Activated CD4-positive, alpha-beta T cell treated with anti-CD3 and anti-CD28 coated beads, Interleukin-2, amount 10 ng/mL, durations not matched to agents 7 days and 5 days (primary cell): ENCODE measurements around the gene SRL. TPM values are rescaled to one million over a fixed set of nuclear protein-coding genes. Genes with fewer than 3 reads are reported as not detected.

Experiments used
- CTCF ChIA-PET: fragments of 350-600 bp; sonication (Branson Sonifier 250); formaldehyde crosslinking; loops from one replicate; lab custom pipeline; 2021; ENCODE audit warnings: antibody characterized with exemption; lab: Charles Lee
- POLR2A ChIA-PET: fragments of 350-600 bp; sonication (Branson Sonifier 250); formaldehyde crosslinking; loops from one replicate; lab custom pipeline; 2021; ENCODE audit warnings: antibody characterized with exemption; lab: Charles Lee
- DNase-seq: peaks from one replicate; pipeline ENCODE4 v3.0.0-alpha.2; 2020
- H3K27ac Mint-ChIP-seq: one replicate; pipeline ENCODE4 v1.8.0; 2021; ENCODE audit warnings: mild to moderate bottlenecking, moderate library complexity, mixed read lengths
- H3K27me3 Mint-ChIP-seq: one replicate; pipeline ENCODE4 v1.8.0; 2021; ENCODE audit warnings: mixed read lengths
- H3K36me3 Mint-ChIP-seq: one replicate; pipeline ENCODE4 v1.8.0; 2021; ENCODE audit warnings: low read depth, mixed read lengths
- H3K4me1 Mint-ChIP-seq: one replicate; pipeline ENCODE4 v1.8.0; 2021; ENCODE audit warnings: mixed read lengths
- H3K4me3 Mint-ChIP-seq: one replicate; pipeline ENCODE4 v1.8.0; 2021; ENCODE audit warnings: mild to moderate bottlenecking, moderate library complexity, mixed read lengths
- H3K9me3 Mint-ChIP-seq: one replicate; pipeline ENCODE4 v1.8.0; 2021; ENCODE audit warnings: mixed read lengths
- total RNA-seq, 2 experiments: library from RNA; stranded (reverse); gene quantifications; one replicate each; pipeline ENCODE4 v1.2.3, GENCODE V29; 2021

SRL gene
- total RNA-seq, 2 experiments from 2014 or later, result not detected

DNA sequence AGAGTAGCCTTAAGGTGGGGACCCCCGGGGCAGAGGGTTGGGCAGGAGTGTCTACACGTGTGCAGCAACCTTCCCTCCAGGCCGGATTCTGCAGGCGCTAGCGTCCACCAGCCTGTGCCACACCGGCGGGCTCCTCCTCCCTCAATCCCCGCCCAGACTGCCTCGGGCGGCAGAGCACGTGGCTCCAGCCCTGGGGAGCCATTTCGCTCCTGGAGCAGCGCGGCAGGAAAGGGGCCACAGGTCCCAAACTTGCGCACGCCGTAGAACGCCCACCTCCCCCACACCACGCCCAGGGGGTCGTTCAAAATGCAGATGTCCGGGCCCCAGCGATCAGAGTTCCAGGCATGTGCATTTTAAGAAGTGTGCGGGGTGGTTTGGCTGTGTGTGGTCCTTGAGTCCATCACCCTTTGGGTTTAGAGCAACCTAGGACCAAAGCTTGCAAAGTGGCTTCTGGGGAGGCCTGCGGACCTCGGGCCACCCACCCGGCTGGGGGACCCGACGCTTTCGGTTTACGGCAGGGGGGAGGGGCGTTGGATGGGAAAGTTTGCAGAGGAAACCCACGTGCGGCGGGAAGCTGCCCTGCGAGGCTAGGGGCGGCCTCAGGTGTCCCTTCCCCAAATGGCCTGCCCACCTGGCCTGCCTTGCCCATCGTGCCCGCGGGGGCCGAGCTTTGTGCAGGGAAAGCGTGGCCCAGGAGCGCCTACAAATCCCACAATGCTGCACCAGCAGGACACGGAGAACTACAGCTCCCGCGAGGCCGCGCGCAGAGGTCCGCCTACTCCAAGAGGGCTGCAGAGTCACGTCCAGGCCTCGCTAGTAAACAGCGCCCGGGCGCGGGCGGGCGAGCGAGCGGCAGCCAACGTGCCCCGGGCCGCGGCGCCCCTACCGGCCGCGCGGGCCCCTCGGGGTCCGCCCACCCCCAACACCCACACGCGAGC is 29.6 kb upstream of the SRL start:
- H3K9me3 Mint-ChIP-seq, result no peaks in the 10 kb centered on the region
- H3K36me3 Mint-ChIP-seq, result no peaks in the 10 kb centered on the region
- H3K27me3 Mint-ChIP-seq, result no peaks in the 10 kb centered on the region
- CTCF ChIA-PET, result interaction anchor here (0.6 to 13.0 kb wide), 5 partner anchors 10 to 289 kb away, joined by 3 to 124 read pairs (median 3); no protein-coding TSS in a partner anchor
- POLR2A ChIA-PET, result interaction anchor here (0.5 to 0.7 kb wide), 2 partner anchors 35 to 192 kb away, joined by 3 to 7 read pairs; no protein-coding TSS in a partner anchor
- H3K4me1 Mint-ChIP-seq, result peaks cover 21% of the 10 kb centered on the region
- peak; percentile 93 for DNase-seq
- H3K4me3 Mint-ChIP-seq, result peak overlapping the region; percentile 86
- peak overlapping the region; percentile 95 for H3K27ac Mint-ChIP-seq

DNA sequence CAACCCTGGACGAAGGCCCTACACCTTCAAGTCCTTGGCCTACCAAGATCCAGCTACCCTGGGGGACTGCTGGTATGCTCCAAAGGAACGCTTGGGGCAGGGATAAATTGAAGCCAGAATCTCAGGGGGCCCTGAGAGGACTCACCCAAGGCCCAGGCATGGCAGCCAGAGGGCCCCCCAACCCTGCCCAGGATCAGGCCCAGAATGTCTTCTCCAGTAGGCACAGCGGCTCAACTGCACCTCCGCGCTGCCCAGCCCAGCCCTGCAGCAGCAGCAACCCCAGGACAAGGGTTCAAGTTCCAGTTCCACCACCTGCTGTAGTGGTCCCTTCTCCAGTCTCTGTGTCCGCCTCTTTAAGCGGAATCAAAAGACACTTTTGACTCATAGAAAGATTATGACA is 28.7 kb upstream of the SRL start:
- Mint-ChIP-seq H3K9me3 (no peaks in the 10 kb centered on the region), H3K27ac (peak overlapping the region; percentile 51), H3K4me3 (peak overlapping the region; percentile 86), H3K27me3 (no peaks in the 10 kb centered on the region), H3K4me1 (peaks cover 21% of the 10 kb centered on the region), H3K36me3 (no peaks in the 10 kb centered on the region)
- DNase-seq, result no peak
- CTCF ChIA-PET, result interaction anchor here (0.5 to 13.0 kb wide), 3 partner anchors 16 to 585 kb away, joined by 3 to 124 read pairs (median 4); no protein-coding TSS in a partner anchor
- POLR2A ChIA-PET, result interaction anchor here (0.7 kb wide), 1 partner anchor 35 kb away, joined by 3 read pairs; no protein-coding TSS in a partner anchor

DNA sequence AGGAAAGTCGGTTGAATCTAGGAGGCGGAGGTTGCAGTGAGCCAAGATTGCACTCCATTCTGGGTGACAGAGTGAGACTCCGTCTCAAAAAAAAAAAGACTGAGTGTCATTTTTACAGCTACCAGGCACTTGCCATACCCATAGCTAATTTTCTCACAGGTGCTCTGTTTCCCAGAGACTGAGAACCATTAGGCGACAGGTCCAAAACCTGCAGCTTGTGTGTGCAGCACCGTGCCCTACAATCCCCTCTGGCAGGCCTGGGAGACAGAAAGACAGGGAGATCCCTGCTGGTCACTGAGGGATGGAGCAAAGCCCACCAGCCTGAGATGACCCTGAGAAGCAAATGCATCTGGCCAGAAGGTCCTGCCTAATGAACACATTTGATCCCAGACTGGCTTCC is 28.2 kb upstream of the SRL start:
- ChIA-PET POLR2A (no interaction called here), CTCF (interaction anchor here (13.0 kb wide), 1 partner anchor 16 kb away, joined by 124 read pairs; no protein-coding TSS in a partner anchor)
- peak overlapping the region; percentile 46 for H3K27ac Mint-ChIP-seq
- peaks cover 19% of the 10 kb centered on the region for H3K4me1 Mint-ChIP-seq
- H3K27me3 Mint-ChIP-seq, result no peaks in the 10 kb centered on the region
- no peaks in the 10 kb centered on the region for H3K9me3 Mint-ChIP-seq
- no peak for DNase-seq
- peak overlapping the region; percentile 25 for H3K4me3 Mint-ChIP-seq
- H3K36me3 Mint-ChIP-seq, result no peaks in the 10 kb centered on the region

DNA sequence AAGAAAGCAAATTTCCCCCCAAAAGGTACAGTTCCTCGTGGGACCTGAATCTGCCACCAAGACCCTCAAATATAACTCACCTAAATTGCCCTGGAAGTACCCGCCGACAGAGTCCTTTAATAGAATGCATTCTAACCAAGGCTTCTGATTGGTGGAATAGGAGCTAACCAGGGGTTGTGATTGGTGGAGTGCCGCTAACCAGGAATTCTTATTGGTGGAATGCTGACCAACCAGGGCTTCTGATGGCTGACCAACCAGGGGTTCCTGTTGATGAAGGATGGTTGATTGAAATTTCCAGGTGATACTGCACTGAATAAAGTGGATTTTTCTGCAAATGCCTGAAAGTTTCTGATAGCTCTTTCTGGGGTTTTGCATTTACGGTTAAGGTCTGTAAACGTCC is 24.5 kb upstream of the SRL start:
- DNase-seq, result no peak
- Mint-ChIP-seq H3K27me3 (no peaks in the 10 kb centered on the region), H3K4me1 (peaks cover 20% of the 10 kb centered on the region), H3K27ac (no peak overlapping the region), H3K36me3 (peaks cover 12% of the 10 kb centered on the region), H3K9me3 (no peaks in the 10 kb centered on the region), H3K4me3 (no peak overlapping the region)
- CTCF ChIA-PET, result interaction anchor here (1.0 to 13.0 kb wide), 3 partner anchors 12 to 51 kb away, joined by 3 to 124 read pairs (median 3); no protein-coding TSS in a partner anchor
- POLR2A ChIA-PET, result no interaction called here

DNA sequence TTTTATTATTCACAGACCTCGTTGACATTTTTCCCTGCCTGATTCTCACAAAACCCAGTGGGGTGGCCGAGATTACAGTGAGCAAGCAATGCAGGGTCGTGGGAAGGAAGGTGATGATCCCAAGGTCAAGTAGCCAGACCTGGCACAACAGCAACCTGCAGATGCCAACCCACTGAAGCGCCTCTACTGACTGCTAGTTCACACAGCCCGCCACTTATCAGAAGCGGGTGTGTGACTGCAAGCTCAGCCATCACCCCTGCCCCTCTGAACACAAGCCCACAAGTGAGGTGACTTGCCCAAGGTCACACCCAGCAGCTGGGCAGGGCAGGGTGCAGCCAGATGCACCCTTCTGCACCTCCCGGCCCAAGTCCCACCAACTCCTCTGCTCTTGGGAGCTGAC is 23.8 kb upstream of the SRL start:
- no peak for DNase-seq
- H3K27ac Mint-ChIP-seq, result peak overlapping the region; percentile 31
- ChIA-PET CTCF (interaction anchor here (1.2 to 13.0 kb wide), 2 partner anchors 11 to 52 kb away, joined by 3 to 124 read pairs; no protein-coding TSS in a partner anchor), POLR2A (no interaction called here)
- H3K36me3 Mint-ChIP-seq, result peaks cover 16% of the 10 kb centered on the region
- H3K9me3 Mint-ChIP-seq, result no peaks in the 10 kb centered on the region
- no peaks in the 10 kb centered on the region for H3K27me3 Mint-ChIP-seq
- H3K4me1 Mint-ChIP-seq, result peaks cover 15% of the 10 kb centered on the region
- no peak overlapping the region for H3K4me3 Mint-ChIP-seq

DNA sequence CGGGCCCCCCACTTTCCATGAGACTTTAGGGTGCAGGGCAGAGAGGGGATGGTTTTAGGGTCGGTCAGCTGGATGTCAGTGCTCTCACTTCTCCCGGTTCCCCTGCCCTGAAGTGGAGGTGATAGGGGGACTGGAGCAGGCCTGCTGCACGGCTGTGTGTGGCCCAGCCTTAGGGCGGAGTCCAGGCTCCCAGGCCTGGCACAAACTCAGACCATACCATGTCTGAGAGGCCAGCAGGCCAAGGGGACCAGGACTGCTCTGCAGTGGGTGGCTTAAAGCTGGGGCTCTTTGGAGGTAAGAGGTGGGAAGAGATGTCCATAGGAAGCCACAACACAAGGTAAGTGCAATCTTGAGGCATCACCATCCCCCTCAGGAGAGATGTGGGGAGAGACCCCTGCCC is 22.7 kb upstream of the SRL start:
- Mint-ChIP-seq H3K27ac (no peak overlapping the region), H3K4me3 (no peak overlapping the region), H3K36me3 (peaks cover 19% of the 10 kb centered on the region), H3K4me1 (peaks cover 9% of the 10 kb centered on the region), H3K27me3 (no peaks in the 10 kb centered on the region), H3K9me3 (no peaks in the 10 kb centered on the region)
- CTCF ChIA-PET, result interaction anchor here (0.6 to 13.0 kb wide), 2 partner anchors 10 to 1114 kb away, joined by 4 to 124 read pairs; no protein-coding TSS in a partner anchor
- no peak for DNase-seq
- POLR2A ChIA-PET, result no interaction called here

DNA sequence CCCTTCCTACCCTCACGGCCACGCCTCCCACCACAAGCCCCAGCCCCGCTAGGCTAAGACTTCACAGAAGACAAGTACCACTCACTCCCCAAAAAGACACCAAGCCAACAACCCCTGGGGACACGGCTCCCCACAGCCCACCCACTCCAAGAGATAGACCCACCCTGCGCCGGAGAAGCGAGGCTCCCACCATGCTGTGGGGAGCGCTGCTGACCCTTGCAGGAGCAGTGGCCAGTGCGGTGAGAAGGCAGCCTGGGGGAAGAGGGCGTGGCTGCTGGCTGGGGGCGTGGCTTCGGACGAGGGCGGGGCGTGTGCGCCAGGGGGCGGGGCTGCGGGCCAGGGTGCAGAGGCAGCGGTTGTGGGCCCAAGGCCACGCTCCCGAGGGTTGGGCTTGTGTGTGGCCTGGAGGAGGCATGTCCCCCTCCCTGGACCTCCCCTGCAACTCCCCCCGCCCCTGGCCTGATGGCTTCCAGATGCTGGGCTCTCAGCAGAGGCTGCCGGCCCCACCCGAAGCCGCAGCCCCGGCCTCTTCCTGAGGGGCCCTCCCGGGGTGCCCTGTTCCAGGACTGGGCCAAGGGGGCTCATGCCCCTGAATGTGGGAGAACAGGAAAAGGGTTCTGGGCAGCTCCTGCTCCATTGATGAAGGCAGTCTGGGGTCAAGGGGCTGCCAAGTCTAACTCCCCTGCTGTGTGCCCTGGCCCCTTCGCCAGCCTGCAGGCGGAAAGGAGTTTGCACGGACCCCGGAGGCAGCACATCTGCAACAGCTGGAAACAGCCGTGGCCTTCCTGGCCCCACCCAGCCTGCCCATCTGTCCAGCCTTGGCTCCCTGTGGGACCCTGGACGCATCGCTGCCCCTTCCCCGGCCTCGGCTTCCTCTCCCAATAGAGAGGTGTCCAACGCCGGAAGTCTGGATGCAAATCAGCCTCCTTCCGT is 21.9 kb upstream of the SRL start:
- Mint-ChIP-seq H3K27ac (no peak overlapping the region), H3K9me3 (no peaks in the 10 kb centered on the region), H3K27me3 (no peaks in the 10 kb centered on the region), H3K36me3 (peaks cover 20% of the 10 kb centered on the region), H3K4me3 (no peak overlapping the region), H3K4me1 (peaks cover 9% of the 10 kb centered on the region)
- no peak for DNase-seq
- CTCF ChIA-PET, result interaction anchor here (0.5 to 13.0 kb wide), 2 partner anchors 9 to 421 kb away, joined by 4 to 124 read pairs; no protein-coding TSS in a partner anchor
- POLR2A ChIA-PET, result no interaction called here

DNA sequence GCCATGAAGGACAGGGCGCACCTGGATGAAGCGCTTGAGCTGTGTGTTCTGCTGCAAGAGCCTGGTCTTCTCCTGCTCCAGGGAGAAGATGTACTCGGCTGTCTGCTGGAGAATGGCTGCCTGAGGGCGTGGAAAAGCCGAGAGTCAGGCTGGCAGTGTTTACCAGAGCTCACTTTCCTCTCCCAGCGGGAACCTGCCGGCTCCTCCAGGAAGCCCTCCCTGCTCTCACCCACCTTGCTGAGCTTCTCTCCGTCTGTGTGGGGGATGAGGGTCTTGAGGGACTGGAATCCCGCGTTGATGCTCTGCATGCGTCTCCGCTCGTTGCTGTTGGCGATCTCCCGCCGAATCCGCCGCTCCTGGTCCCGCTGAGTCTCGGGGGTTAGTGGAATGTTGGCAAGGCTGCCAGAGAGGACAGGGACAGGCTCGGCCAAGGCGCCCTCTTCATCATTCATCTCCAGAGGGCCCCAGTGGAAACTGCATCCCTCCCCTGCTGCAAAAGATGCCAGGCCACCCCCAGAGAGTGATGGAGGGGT is 20.5 kb upstream of the SRL start:
- Mint-ChIP-seq H3K4me3 (no peak overlapping the region), H3K4me1 (peaks cover 5% of the 10 kb centered on the region), H3K9me3 (no peaks in the 10 kb centered on the region), H3K36me3 (peaks cover 20% of the 10 kb centered on the region), H3K27me3 (no peaks in the 10 kb centered on the region), H3K27ac (peak overlapping the region; percentile 25)
- no peak for DNase-seq
- ChIA-PET POLR2A (no interaction called here), CTCF (interaction anchor here (1.1 to 13.0 kb wide), 3 partner anchors 8 to 89 kb away, joined by 3 to 124 read pairs (median 7); partner anchors contain the start of gene PAM16)

DNA sequence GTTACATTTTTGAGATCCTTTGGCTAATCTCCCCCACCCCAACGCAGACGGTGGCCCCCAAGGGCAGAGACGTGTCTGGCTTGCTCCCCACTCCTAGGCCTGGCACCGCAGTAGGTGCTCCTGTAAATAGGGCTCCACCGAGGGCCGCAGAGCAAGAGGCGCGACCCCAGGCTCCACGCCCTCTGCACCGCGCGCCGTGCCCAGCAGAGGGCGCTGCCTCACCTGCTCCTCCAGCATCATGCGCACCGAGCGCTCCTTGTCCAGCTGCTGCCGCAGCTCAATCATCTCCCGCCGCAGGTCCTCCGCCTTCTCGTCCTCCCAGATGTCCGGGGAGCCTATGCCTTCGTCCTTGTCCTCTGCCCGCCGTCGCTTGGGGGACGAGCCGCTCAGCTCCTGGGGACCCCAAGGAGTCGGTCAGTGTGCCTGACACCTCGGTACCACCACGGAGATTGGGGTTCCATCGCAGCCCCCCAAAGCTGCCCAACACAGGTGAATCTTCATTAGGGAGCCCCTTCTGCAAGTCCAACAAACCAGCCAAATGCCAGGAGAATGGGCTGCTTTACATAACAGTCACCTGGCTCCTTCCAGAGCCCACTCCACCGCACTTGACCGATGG is 19.8 kb upstream of the SRL start:
- Mint-ChIP-seq H3K27me3 (no peaks in the 10 kb centered on the region), H3K27ac (no peak overlapping the region), H3K4me1 (peaks cover 5% of the 10 kb centered on the region), H3K9me3 (no peaks in the 10 kb centered on the region), H3K4me3 (no peak overlapping the region), H3K36me3 (peaks cover 20% of the 10 kb centered on the region)
- ChIA-PET POLR2A (no interaction called here), CTCF (interaction anchor here (1.1 to 13.0 kb wide), 3 partner anchors 7 to 89 kb away, joined by 3 to 124 read pairs (median 7); partner anchors contain the start of gene PAM16)
- peak; percentile 40 for DNase-seq

DNA sequence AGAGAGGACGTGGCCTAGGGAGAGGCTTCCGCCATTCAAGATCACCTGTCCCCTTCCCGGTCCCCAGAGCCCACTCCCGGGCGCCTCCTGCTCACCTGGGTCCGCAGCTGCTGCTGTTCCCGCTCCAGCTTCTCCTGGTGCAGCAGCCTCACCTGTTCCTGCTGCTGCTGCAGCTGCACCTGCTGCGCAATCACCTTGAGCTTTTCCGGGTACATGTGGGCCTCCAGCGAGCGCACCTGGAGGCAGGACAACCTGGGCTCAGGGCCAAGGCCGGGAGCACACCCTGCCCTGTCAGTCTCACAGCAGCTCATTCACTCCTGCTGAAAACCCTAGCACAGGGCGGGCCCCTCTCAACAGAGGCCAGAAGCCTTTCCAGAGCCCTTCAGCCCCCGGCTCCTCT is 18.5 kb upstream of the SRL start:
- POLR2A ChIA-PET, result no interaction called here
- DNase-seq, result no peak
- peaks cover 5% of the 10 kb centered on the region for H3K4me1 Mint-ChIP-seq
- no peak overlapping the region for H3K4me3 Mint-ChIP-seq
- no peak overlapping the region for H3K27ac Mint-ChIP-seq
- H3K36me3 Mint-ChIP-seq, result peaks cover 20% of the 10 kb centered on the region
- CTCF ChIA-PET, result interaction anchor here (0.9 to 2.4 kb wide), 4 partner anchors 11 to 20 kb away, joined by 3 to 7 read pairs (median 4); partner anchors contain the start of gene TFAP4
- no peaks in the 10 kb centered on the region for H3K9me3 Mint-ChIP-seq
- no peaks in the 10 kb centered on the region for H3K27me3 Mint-ChIP-seq

DNA sequence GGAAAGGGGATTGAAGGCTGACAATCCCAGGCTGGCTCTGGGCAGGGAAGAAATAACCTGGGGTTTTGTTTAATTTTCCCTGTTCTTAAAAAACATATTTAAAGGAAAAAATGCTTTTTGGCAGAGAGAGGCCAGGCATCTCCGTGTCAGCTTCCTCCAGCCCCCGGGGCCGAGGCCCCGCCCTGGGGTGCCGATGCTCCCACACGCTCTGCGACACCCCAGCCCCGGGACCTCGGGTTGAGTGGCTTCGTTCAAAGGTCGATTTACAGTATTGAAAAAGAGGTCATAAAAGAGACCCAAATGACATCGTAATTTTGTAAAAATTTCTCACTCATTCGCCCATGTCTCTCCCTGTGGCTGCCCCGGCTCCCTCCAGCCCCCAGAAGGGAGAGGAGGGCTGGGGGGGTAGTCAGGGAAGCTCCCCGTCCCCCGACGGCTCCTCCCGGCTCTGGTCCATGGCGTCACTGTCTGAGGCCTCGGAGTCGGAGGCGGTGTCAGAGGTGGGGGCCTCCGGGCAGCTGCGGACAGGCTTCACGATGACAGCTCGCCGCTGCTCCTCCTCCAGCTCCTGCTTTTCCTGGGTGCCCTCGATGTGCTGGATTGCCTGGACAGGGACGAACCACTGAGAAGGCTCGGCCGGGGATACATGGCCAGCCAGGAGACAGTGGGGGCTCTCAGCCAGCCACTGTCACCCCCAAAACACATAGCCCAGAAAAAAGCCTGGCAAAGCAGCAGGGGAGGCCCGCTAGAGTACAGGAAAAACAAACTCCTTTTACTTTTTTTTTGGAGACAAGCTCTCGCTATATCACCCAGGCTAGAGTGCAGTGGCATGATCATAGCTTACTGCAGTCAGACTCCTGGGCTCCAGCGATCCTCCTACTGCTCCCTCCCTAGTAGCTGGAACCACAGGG is 16.0 kb upstream of the SRL start:
- peaks cover 20% of the 10 kb centered on the region for H3K36me3 Mint-ChIP-seq
- ChIA-PET POLR2A (no interaction called here), CTCF (interaction anchor here (0.6 to 1.7 kb wide), 3 partner anchors 16 to 51 kb away, joined by 3 to 4 read pairs (median 3); no protein-coding TSS in a partner anchor)
- no peak for DNase-seq
- no peaks in the 10 kb centered on the region for H3K27me3 Mint-ChIP-seq
- no peak overlapping the region for H3K27ac Mint-ChIP-seq
- no peak overlapping the region for H3K4me3 Mint-ChIP-seq
- H3K4me1 Mint-ChIP-seq, result peaks cover 10% of the 10 kb centered on the region
- no peaks in the 10 kb centered on the region for H3K9me3 Mint-ChIP-seq
